ENCODE results near the gene REELD1.

Gene REELD1

GRCh38 chr4:146214238-146214637 is at the start of gene REELD1:
Gene REELD1 (plus strand): TSS chr4:146214538. CDS start chr4:146216953, 2,415 bp downstream.
- DNase-seq, result no peak

GRCh38 chr4:146165221-146165620 is 49.1 kb upstream of the REELD1 start:
- DNase-seq, result no peak

GRCh38 chr4:146165840-146166239 is 48.5 kb upstream of the REELD1 start:
- DNase-seq, result no peak

- no peak for DNase-seq
These were observed 44.2 kb upstream of the REELD1 start for GRCh38 chr4:146170149-146170548.

GRCh38 chr4:146175541-146176453 is 38.5 kb upstream of the REELD1 start, which contains the start of gene LSM6:
Gene LSM6 (plus strand): TSS chr4:146175718. CDS start chr4:146182922, 7,204 bp downstream.
- no peak for DNase-seq

- no peak for DNase-seq
These were observed 37.4 kb upstream of the REELD1 start for GRCh38 chr4:146176891-146177290.

- DNase-seq, result no peak
These were observed 36.2 kb upstream of the REELD1 start for GRCh38 chr4:146178126-146178525.

- no peak for DNase-seq
These were observed 34.5 kb upstream of the REELD1 start for GRCh38 chr4:146179784-146180370.

- no peak for DNase-seq
These were observed 31.9 kb upstream of the REELD1 start for GRCh38 chr4:146182443-146182842.

GRCh38 chr4:146183209-146183608 is 31.1 kb upstream of the REELD1 start:
- DNase-seq, result no peak

- DNase-seq, result no peak
These were observed 28.3 kb upstream of the REELD1 start for GRCh38 chr4:146186041-146186440.

- DNase-seq, result no peak
These were observed 27.7 kb upstream of the REELD1 start for GRCh38 chr4:146186596-146186995.

- no peak for DNase-seq
These were observed 23.9 kb upstream of the REELD1 start for GRCh38 chr4:146190456-146190855.

- DNase-seq, result no peak
These were observed 22.4 kb upstream of the REELD1 start for GRCh38 chr4:146191766-146192458.

- no peak for DNase-seq
These were observed 20.7 kb upstream of the REELD1 start for GRCh38 chr4:146193628-146194027.

- DNase-seq, result no peak
These were observed 20.1 kb upstream of the REELD1 start for GRCh38 chr4:146194212-146194611.

GRCh38 chr4:146202665-146203064 is 11.7 kb upstream of the REELD1 start:
- no peak for DNase-seq

GRCh38 chr4:146207410-146207809 is 6.9 kb upstream of the REELD1 start:
- DNase-seq, result no peak

GRCh38 chr4:146210890-146211289 is 3.4 kb upstream of the REELD1 start:
- no peak for DNase-seq

GRCh38 chr4:146211440-146211839 is 2.9 kb upstream of the REELD1 start:
- DNase-seq, result no peak

GRCh38 chr4:146212781-146213180 is 1.6 kb upstream of the REELD1 start:
- no peak for DNase-seq

- DNase-seq, result no peak
These were observed 8.0 kb downstream of the REELD1 start for GRCh38 chr4:146222313-146222712.

GRCh38 chr4:146224326-146224966 is 10.1 kb downstream of the REELD1 start:
- no peak for DNase-seq
